Measurements from ENCODE around the gene CDK3.

Gene CDK3

DNA sequence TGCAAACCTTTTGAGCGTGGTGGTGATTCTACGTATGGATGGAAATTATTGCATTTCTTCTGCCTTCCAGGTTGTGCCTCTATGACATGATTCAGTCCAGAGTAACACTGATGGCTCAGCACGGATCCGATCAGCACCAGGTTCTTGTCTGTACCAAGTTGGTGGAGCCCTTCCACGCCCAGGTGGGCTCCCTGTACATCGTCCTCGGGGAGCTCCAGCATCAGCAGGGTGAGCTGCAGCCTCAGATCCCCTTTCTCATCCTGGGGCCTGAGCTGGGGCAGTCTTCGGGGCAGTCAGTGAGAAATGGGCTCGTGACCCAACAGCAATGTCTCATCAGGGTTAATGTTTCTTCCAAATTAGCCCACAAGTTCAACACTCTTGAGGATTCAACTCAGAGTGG lies 9.3 kb upstream of the CDK3 start:
- DNase-seq (ENCODE audit: low read depth): no peak

- DNase-seq (ENCODE audit: low read depth): no peak
Measured at GRCh38 chr17:75994802-75995370, 5.8 kb upstream of the CDK3 start.

DNA sequence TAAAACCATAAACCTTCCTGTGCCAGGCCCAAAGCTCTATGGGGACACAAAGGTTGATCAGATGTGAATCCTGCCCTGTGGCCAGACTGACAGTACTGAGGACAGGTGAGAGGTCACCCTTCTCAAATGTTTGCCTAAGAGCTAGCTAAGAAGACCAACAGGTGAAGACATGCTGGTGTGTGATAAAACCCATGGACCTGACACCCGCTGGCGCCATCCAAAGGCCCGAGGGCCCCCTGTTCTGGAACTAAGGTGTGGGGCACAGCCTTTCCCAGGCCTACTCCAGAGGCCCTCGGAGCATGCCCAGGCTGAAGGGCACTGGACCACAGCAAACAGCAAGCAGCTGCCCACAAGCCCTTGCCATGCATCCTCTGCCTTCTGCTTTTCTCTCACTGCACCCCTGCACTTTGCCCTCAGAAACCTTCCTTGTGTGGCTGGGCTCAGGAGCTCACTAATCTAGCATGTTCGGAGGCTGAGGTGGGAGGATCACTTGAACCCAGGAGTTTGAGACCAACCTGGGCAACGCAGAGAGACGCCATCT lies 5.2 kb upstream of the CDK3 start:
- no peak for DNase-seq (ENCODE audit: low read depth)

- DNase-seq (ENCODE audit: low read depth): no peak
Measured at GRCh38 chr17:75996665-75997590, 3.7 kb upstream of the CDK3 start.

- DNase-seq (ENCODE audit: low read depth): no peak
Measured at GRCh38 chr17:75998327-75998795, 2.3 kb upstream of the CDK3 start.

- no peak for DNase-seq (ENCODE audit: low read depth)
Measured at GRCh38 chr17:76000016-76000754, 470 bp upstream of the CDK3 start.

GRCh38 chr17:76002100-76002499 lies 1.4 kb downstream of the CDK3 start:
- DNase-seq (ENCODE audit: low read depth): no peak

- no peak for DNase-seq (ENCODE audit: low read depth)
Measured at GRCh38 chr17:76003915-76004314, 3.3 kb downstream of the CDK3 start.

DNA sequence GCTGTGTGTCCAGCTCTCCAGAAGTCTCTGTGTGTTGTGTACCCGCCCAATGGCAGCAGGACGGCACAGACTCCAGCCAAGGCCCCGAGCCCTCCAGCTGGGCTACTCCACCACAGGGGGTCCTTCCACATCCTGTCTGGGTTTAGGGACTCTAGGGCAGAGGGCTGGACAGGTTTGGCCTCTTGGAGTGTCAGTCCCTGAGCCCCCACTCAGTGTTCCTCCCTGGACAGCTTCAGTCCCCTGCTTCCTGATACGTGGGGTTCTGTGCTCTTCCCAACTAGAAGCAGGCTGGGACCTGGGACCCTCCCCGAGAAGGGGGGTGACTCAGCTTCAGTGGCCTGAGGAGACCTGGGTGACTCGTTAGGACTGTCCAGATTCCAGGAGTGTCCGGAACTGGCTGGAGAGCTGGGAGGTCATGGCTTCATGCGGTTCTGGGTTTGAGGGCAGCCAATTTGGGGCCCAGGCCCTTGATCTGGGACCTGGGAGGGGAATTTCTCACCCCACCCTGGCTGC lies 4.2 kb downstream of the CDK3 start:
- DNase-seq (ENCODE audit: low read depth): no peak

DNA sequence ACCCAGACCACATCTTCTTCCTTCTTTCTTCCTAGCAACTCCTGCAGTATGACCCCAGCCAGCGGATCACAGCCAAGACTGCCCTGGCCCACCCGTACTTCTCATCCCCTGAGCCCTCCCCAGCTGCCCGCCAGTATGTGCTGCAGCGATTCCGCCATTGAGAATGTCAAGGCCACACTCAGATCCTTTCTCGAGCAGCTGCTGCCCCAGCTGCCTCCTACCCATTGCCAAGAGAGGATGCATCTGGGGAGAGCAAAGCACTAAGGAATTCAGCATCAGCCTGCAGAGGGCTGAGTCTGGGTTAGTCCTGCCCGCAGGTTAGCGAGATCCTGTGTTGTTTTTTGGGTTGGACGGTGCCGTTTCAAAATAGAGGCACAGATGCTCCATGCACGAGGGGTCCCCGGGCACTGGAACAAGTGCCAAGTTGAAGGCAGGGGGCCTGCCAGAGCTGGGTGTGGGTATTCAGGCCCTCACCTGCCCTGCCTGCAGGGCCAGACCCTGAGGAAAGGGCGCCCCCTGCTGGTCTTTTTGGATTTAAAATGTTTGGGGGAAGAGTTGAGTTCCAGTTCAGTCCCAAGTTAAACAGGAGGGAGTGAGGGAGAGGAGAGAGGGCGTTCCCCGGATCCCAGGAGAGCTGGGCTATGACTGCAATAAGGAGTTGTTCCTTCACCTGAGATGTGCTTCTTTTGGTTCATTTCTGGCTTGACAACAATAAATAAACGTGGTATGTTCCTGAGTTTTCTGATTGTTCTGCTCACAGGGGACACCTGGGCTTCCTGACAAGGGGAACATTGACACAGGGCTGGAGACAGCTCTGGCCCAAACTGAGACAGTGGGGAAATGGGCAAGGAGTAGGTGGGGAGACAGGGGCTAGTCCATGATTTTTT lies 4.9 kb downstream of the CDK3 start:
- DNase-seq (ENCODE audit: low read depth): no peak

DNA sequence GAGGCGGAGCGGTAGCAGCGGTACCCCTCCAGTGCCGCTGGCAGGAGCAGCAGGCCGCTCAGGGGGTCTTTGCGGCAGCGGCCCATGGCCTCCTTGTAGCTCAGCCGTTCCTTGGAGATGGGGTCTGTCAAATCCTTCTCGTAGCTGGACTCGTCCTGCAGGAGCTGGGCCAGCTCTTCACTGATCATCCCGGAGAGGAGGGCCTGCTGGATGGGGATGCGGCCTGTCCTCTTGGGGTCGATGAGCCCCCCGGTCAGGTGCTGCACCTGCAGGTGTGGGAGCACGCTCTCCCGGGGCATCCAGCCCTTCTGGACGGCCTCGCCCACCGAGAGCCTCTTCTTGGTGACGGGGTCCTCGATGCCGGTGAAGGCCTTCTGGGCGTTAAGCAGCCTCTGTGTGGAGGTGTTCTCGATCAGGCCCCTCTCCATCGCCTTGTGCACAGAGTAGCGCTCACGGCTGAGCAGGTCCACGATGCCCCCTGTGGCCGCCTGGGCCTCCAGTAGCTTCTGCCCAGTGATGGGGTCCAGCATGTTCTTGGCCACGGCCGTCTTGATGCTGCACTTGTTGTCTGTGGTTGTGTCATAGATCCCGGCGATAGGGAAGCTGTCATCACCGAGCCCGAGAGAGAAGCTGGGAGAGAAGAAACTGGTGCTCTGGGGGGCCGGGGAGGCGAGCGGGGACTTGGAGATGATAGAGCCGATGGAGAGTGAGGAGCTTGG lies 6.6 kb downstream of the CDK3 start:
- DNase-seq (ENCODE audit: low read depth): no peak

GRCh38 chr17:76007850-76008165 lies 7.2 kb downstream of the CDK3 start:
- no peak for DNase-seq (ENCODE audit: low read depth)

GRCh38 chr17:76008208-76008607 lies 7.6 kb downstream of the CDK3 start:
- DNase-seq (ENCODE audit: low read depth): no peak

- DNase-seq (ENCODE audit: low read depth): no peak
Measured at GRCh38 chr17:76008630-76009425, 8.2 kb downstream of the CDK3 start.

DNA sequence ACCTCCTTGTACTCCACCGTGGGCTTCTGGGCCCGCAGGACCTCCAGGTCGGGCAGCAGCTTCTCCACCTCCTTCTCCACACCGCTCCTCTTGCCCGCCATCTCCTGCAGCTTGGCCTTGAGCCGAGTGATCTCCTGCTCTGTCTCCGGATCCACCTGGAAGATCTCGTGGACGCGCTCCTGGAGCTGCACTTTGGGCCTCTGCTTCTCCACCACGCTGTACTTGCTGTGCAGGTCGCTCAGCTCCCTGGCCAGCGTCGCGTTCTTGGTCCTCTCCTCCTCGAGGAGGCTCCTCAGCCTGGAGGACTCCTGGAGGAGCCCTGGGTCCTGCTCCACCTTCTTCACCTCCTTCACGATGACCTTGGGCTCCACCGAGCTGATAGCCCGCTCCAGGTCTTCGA lies 8.8 kb downstream of the CDK3 start:
- DNase-seq (ENCODE audit: low read depth): no peak

GRCh38 chr17:76009969-76010661 lies 9.5 kb downstream of the CDK3 start:
- DNase-seq (ENCODE audit: low read depth): no peak

DNA sequence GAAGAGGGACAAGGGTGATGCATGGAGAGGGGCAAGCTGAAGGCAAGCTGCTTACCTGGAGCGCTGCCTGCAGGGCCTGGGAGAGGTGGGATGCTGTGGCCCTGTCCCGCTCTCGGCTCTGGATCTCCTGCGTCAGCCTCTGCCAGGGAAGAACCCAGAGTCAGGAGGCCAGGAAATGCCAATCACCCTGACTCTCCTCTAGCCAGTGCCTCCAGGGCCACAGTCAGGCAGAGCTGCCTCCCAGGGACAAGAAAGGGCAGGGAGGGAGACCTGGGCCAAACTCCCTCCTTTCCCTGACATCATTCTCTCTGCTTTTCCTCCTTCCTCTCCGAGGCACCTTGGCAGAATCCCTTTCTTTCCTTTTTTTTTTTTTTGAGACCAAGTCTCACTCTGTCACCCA lies 11.3 kb downstream of the CDK3 start:
- DNase-seq (ENCODE audit: low read depth): no peak

GRCh38 chr17:76013377-76013932 lies 12.8 kb downstream of the CDK3 start:
- no peak for DNase-seq (ENCODE audit: low read depth)
